HL-60 (cell line): ENCODE measurements around the gene UXS1.

ENCODE experiments used
- CTCF ChIP-seq: IDR thresholded peaks from one replicate; pipeline ENCODE4 v1.5.1; 2011; ENCODE audit warnings: low read length, control low read depth, inconsistent platforms; ENCODE audit not compliant: insufficient read depth
- GABPA ChIP-seq: IDR thresholded peaks from 2 replicates; pipeline ENCODE4 v1.6.1; 2012; ENCODE audit warnings: low read depth
- POLR2AphosphoS5 ChIP-seq: IDR thresholded peaks from 2 replicates; pipeline ENCODE4 v1.6.1; 2012; ENCODE audit warnings: low read depth
- REST ChIP-seq: IDR thresholded peaks from 2 replicates; pipeline ENCODE4 v1.6.1; 2012; ENCODE audit warnings: low read depth; ENCODE audit not compliant: insufficient replicate concordance
- SPI1 ChIP-seq: IDR thresholded peaks from 2 replicates; pipeline ENCODE4 v1.6.1; 2012; ENCODE audit warnings: low read depth, mild to moderate bottlenecking, borderline replicate concordance

GRCh38 chr2:106137731-106138521, 56.2 kb downstream of the UXS1 start:
- TF ChIP-seq CTCF: no peak
- no peak for TF ChIP-seq GABPA
- no peak for TF ChIP-seq POLR2AphosphoS5
- no peak for TF ChIP-seq REST
- TF ChIP-seq SPI1: no peak
